ENCODE measurements around the gene PPP2R5C.
"Not testable (repeated sequence)": the region's sequence is repeated elsewhere in the genome, so short reads cannot be mapped to it uniquely, and the experiment has no call there.

Gene PPP2R5C

GRCh38 chr14:101719708-101720107, 41.8 kb upstream of the PPP2R5C start:
- Histone ChIP-seq H3K36me3 (ENCODE audit: insufficient read depth, low read length) (no peaks in the 10 kb centered on the region), H3K9me3 (ENCODE audit: low read length) (no peaks in the 10 kb centered on the region), H3K4me1 (ENCODE audit: insufficient read depth, low read length) (no peaks in the 10 kb centered on the region), H2AFZ (ENCODE audit: low read depth, low read length) (no peak overlapping the region), H3K4me3 (ENCODE audit: low read length) (no peak overlapping the region), H3K27me3 (ENCODE audit: insufficient read depth, low read length) (no peaks in the 10 kb centered on the region)

- H3K9me3 ChIP-seq (ENCODE audit: low read length): no peaks in the 10 kb centered on the region
- no peaks in the 10 kb centered on the region for H3K27me3 ChIP-seq (ENCODE audit: insufficient read depth, low read length)
- H3K36me3 ChIP-seq (ENCODE audit: insufficient read depth, low read length): no peaks in the 10 kb centered on the region
- no peak overlapping the region for H2AFZ ChIP-seq (ENCODE audit: low read depth, low read length)
- no peak overlapping the region for H3K4me3 ChIP-seq (ENCODE audit: low read length)
- H3K4me1 ChIP-seq (ENCODE audit: insufficient read depth, low read length): no peaks in the 10 kb centered on the region
Measured at GRCh38 chr14:101721111-101721510, 40.4 kb upstream of the PPP2R5C start.

DNA sequence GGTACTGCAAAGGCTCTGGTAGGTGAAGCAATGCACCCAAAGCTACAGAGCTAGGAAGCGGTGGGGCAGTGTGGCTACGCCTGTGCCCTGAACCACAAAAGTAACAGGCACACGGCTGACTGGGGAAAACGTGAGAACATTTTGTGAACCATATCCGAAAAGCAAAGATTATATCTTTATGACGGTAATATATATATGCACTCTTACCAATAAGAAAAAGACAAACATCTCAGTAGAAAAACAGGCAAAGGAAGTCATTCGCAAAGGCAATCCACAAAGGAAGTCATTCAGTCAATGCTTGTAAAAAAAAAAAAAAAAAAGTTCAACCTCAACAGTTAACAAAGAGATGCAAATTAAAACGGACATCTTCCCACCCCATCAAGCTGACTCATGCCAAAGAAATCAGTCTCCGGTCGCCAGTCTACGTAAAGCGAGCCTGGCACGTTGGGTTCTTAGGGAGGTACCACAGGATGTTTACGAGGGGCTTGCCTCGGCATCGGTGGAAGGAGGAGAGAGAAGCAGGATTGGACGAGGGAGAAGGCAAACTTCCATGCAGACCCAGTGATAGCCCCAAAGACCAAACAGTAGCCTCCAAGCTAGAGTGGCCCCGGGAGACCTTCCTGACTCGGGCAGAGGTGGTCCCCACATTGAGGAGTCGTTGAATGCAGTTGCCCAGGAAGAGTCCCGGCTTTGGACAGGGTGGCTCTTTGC, 39.4 kb upstream of the PPP2R5C start:
- Histone ChIP-seq H3K9me3 (ENCODE audit: low read length) (no peaks in the 10 kb centered on the region), H3K4me3 (ENCODE audit: low read length) (no peak overlapping the region), H2AFZ (ENCODE audit: low read depth, low read length) (no peak overlapping the region), H3K27me3 (ENCODE audit: insufficient read depth, low read length) (no peaks in the 10 kb centered on the region), H3K4me1 (ENCODE audit: insufficient read depth, low read length) (no peaks in the 10 kb centered on the region), H3K36me3 (ENCODE audit: insufficient read depth, low read length) (no peaks in the 10 kb centered on the region)

- no peaks in the 10 kb centered on the region for H3K36me3 ChIP-seq (ENCODE audit: insufficient read depth, low read length)
- H3K4me1 ChIP-seq (ENCODE audit: insufficient read depth, low read length): no peaks in the 10 kb centered on the region
- no peaks in the 10 kb centered on the region for H3K9me3 ChIP-seq (ENCODE audit: low read length)
- no peaks in the 10 kb centered on the region for H3K27me3 ChIP-seq (ENCODE audit: insufficient read depth, low read length)
- no peak overlapping the region for H2AFZ ChIP-seq (ENCODE audit: low read depth, low read length)
- H3K4me3 ChIP-seq (ENCODE audit: low read length): no peak overlapping the region
Measured at GRCh38 chr14:101723061-101723595, 38.4 kb upstream of the PPP2R5C start.

- H3K36me3 ChIP-seq (ENCODE audit: insufficient read depth, low read length); H3K4me3 ChIP-seq (ENCODE audit: low read length); H3K4me1 ChIP-seq (ENCODE audit: insufficient read depth, low read length); H2AFZ ChIP-seq (ENCODE audit: low read depth, low read length); H3K9me3 ChIP-seq (ENCODE audit: low read length); H3K27me3 ChIP-seq (ENCODE audit: insufficient read depth, low read length): not testable (repeated sequence)
Measured at GRCh38 chr14:101725652-101726051, 35.9 kb upstream of the PPP2R5C start.

DNA sequence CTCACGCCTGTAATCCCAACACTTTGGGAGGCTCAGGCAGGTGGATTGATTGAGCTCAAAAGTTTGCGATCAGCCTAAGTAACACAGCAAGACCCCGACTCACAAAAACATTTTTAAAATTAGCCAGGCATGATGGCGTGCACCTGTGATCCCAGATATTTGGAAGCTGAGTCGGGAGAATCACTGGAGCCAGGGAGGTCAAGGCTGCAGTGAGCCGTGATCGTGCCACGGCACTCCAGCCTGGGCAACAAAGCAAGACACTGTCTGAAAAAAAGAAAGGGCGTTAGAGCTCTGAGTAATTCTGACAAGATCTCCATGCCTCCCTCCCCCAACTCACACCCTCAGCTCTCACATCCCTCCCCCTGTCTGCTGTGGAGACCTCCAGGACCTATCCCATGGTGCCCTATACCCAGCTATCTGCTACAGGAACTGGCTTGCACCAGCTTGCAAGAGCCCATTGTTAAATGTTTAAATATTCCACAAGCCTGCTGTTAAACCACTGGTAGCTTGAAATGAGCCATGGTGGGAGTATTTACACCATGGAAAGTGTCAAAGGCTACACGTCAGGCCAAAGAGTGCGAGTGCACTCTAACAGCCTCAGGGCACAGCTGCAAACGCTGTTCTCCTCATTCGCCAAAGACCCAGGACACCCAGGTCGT, 35.1 kb upstream of the PPP2R5C start:
- Histone ChIP-seq H3K4me1 (ENCODE audit: insufficient read depth, low read length) (peaks cover 3% of the 10 kb centered on the region), H2AFZ (ENCODE audit: low read depth, low read length) (no peak overlapping the region), H3K9me3 (ENCODE audit: low read length) (no peaks in the 10 kb centered on the region), H3K36me3 (ENCODE audit: insufficient read depth, low read length) (no peaks in the 10 kb centered on the region), H3K4me3 (ENCODE audit: low read length) (no peak overlapping the region), H3K27me3 (ENCODE audit: insufficient read depth, low read length) (no peaks in the 10 kb centered on the region)

DNA sequence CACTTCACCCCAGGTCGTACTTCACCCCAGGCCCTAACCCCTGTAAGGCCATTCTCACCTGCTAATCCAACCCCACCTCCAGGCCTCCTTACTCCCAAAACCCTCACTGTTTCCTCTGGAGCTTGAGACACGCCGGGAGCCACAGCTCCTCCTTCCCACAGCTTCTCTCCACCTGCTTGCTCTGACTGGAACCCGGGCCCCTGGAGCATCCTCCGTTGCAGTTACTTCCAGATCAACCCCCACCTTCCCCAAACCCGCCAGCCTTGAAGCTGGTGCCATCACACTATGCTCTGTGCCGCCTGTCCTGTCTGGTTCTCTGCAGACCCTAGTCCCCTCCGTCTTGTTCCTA, 34.6 kb upstream of the PPP2R5C start:
- H3K9me3 ChIP-seq (ENCODE audit: low read length): no peaks in the 10 kb centered on the region
- H3K4me1 ChIP-seq (ENCODE audit: insufficient read depth, low read length): peaks cover 3% of the 10 kb centered on the region
- no peak overlapping the region for H2AFZ ChIP-seq (ENCODE audit: low read depth, low read length)
- H3K27me3 ChIP-seq (ENCODE audit: insufficient read depth, low read length): no peaks in the 10 kb centered on the region
- H3K36me3 ChIP-seq (ENCODE audit: insufficient read depth, low read length): no peaks in the 10 kb centered on the region
- H3K4me3 ChIP-seq (ENCODE audit: low read length): no peak overlapping the region

DNA sequence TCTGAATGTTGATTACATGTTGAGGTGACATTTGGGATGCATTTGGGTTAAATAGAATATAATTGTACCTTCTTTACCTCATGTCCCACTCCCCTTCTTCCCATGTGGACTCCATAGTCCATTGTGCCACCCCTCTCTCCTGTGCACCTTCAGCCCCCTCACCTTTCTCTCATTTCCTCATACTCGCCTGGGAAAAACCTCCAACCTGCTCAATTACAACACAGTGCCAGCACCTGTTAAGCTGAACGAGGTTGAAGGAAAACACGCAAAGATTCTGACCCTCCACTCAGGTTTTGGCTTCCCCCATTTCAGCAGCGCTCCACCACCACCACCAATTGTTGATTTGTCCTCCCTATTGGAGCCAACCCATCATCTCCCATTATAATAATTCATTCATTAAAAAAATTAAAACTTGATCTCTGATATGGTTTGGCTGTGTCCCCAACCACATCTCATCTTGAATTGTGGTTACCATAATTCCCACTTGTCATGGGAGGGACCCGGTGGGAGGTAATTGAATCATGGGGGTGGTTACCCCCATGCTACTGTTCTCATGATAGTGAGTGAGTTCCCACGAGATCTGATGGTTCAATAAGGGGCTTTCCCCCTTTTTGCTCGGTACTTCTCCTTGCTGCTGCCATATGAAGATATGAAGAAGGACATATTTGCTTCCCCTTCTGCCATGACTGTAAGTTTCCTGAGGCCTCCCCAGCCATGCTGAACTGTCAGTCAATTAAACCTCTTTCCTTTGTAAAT, 33.7 kb upstream of the PPP2R5C start:
- Histone ChIP-seq H3K36me3 (ENCODE audit: insufficient read depth, low read length) (no peaks in the 10 kb centered on the region), H3K9me3 (ENCODE audit: low read length) (no peaks in the 10 kb centered on the region), H2AFZ (ENCODE audit: low read depth, low read length) (no peak overlapping the region), H3K27me3 (ENCODE audit: insufficient read depth, low read length) (no peaks in the 10 kb centered on the region), H3K4me3 (ENCODE audit: low read length) (no peak overlapping the region), H3K4me1 (ENCODE audit: insufficient read depth, low read length) (peaks cover 3% of the 10 kb centered on the region)

DNA sequence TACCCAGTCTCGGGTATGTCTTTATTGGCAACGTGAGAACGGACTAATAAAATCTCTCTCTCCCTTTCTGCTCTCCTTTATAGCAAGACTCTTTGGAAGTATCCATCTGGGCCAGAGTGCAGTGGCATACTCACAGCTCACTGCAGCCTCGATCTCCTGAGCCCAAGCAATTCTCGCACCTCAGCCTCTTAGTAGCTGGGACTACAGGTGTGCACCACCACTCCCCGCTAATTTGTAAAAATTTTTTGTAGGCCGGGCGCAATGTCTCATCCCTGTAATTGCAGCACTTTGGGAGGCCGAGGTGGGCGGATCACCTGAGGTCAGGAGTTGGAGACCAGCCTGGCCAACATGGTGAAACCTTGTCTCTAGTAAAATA, 33.2 kb upstream of the PPP2R5C start:
- Histone ChIP-seq H3K36me3 (ENCODE audit: insufficient read depth, low read length) (no peaks in the 10 kb centered on the region), H3K9me3 (ENCODE audit: low read length) (no peaks in the 10 kb centered on the region), H3K4me3 (ENCODE audit: low read length) (no peak overlapping the region), H2AFZ (ENCODE audit: low read depth, low read length) (no peak overlapping the region), H3K27me3 (ENCODE audit: insufficient read depth, low read length) (no peaks in the 10 kb centered on the region), H3K4me1 (ENCODE audit: insufficient read depth, low read length) (peaks cover 3% of the 10 kb centered on the region)

DNA sequence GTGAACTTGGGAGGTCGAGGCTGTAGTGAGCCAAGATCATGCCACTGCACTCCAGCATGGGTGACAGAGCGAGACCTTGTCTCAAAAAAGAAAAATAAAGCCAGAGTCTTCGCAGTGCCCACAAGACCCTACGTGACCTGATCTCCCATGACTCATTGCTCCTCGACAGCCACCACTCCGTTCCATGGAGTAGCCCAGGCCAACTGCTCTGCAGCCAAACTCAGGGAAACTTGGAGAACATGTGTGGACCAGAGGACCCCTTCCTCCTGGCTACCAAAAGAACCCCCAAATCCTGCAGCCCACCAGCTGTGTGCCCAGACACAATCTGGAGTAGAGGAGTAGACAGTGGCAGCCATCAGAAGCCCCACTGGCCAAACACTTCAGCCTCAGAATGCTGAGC, 32.1 kb upstream of the PPP2R5C start:
- no peaks in the 10 kb centered on the region for H3K9me3 ChIP-seq (ENCODE audit: low read length)
- no peaks in the 10 kb centered on the region for H3K27me3 ChIP-seq (ENCODE audit: insufficient read depth, low read length)
- peaks cover 3% of the 10 kb centered on the region for H3K4me1 ChIP-seq (ENCODE audit: insufficient read depth, low read length)
- no peak overlapping the region for H3K4me3 ChIP-seq (ENCODE audit: low read length)
- no peaks in the 10 kb centered on the region for H3K36me3 ChIP-seq (ENCODE audit: insufficient read depth, low read length)
- H2AFZ ChIP-seq (ENCODE audit: low read depth, low read length): no peak overlapping the region

- not testable (repeated sequence) for H3K36me3 ChIP-seq (ENCODE audit: insufficient read depth, low read length); H3K4me3 ChIP-seq (ENCODE audit: low read length); H3K9me3 ChIP-seq (ENCODE audit: low read length); H3K27me3 ChIP-seq (ENCODE audit: insufficient read depth, low read length); H2AFZ ChIP-seq (ENCODE audit: low read depth, low read length); H3K4me1 ChIP-seq (ENCODE audit: insufficient read depth, low read length)
Measured at GRCh38 chr14:101730157-101730556, 31.4 kb upstream of the PPP2R5C start.

DNA sequence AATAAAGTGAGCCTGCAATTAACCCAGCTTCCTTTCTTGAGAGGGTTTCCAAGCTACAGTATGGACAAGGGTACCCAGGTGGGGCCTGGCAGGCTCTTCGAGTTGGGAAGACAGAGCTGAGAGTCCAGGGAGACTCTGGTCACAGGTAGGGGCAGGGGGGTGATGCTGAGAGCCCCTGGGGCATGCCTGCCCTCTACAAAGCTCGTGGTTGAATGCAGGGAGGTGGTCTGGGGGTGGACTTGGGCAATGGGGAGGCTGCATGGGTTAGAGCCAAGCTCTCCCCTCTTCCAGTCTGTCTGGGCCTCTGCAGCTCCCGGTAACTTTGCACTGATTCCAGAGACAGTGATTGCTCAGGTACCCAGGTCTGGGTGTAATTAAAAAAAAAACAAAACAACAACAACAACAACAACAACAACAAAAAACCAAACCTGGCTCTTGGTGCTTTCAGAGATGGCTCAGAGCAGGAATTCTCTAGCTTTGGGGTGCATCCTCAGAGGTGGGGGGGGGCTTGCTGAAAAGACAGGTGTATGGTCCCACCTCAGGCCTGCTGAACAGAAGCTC, 30.8 kb upstream of the PPP2R5C start:
- H3K4me3 ChIP-seq (ENCODE audit: low read length): no peak overlapping the region
- no peak overlapping the region for H2AFZ ChIP-seq (ENCODE audit: low read depth, low read length)
- peaks cover 3% of the 10 kb centered on the region for H3K4me1 ChIP-seq (ENCODE audit: insufficient read depth, low read length)
- H3K36me3 ChIP-seq (ENCODE audit: insufficient read depth, low read length): no peaks in the 10 kb centered on the region
- H3K9me3 ChIP-seq (ENCODE audit: low read length): no peaks in the 10 kb centered on the region
- no peaks in the 10 kb centered on the region for H3K27me3 ChIP-seq (ENCODE audit: insufficient read depth, low read length)
